Right ventricle myocardium superior (tissue), 1 donor: ENCODE measurements around the gene ATP1A2. TPM values are rescaled to one million over a fixed set of nuclear protein-coding genes. Genes with fewer than 3 reads are reported as not detected.
A peak's percentile ranks its signal among the peaks of the same experiment; 100 is the strongest.

Experiments
- ATAC-seq: fragments of 200-7000 bp; cut with Tn5 transposase; one replicate; pipeline ENCODE4 v1.9.1; 2020; ENCODE audit warnings: mild to moderate bottlenecking; ENCODE audit not compliant: poor library complexity
- DNase-seq: peaks from one replicate; pipeline ENCODE4 v3.0.0-alpha.2; 2020
- intact Hi-C: fragments of 100-400 bp; cut with DNase I; formaldehyde crosslinking; loops from one replicate; pipeline ENCODE4 v1.11.2; 2022
- total RNA-seq: library from RNA; stranded (reverse); fragmentation: NEBNext Ultra II Directional; extraction: Animal tissue kit (Norgen Biotek cat#: 25700); gene quantifications from one replicate; pipeline ENCODE4 v1.2.1, GENCODE V29; 2021
- donor health status: DM: no; HTN: yes; CAD: no; lungs with severe emphysema.

Gene ATP1A2
- total RNA-seq, 1 donor from 2014 or later: 210 TPM

- DNase-seq (peak; percentile 80), ATAC-seq (peak; percentile 83)
- intact Hi-C loops: loop anchor here (5.0 to 10.0 kb wide), 2 partner anchors 37 to 291 kb away; no protein-coding TSS in a partner anchor
Measured at GRCh38 chr1:160083968-160084770, 31.4 kb upstream of the ATP1A2 start.

DNA sequence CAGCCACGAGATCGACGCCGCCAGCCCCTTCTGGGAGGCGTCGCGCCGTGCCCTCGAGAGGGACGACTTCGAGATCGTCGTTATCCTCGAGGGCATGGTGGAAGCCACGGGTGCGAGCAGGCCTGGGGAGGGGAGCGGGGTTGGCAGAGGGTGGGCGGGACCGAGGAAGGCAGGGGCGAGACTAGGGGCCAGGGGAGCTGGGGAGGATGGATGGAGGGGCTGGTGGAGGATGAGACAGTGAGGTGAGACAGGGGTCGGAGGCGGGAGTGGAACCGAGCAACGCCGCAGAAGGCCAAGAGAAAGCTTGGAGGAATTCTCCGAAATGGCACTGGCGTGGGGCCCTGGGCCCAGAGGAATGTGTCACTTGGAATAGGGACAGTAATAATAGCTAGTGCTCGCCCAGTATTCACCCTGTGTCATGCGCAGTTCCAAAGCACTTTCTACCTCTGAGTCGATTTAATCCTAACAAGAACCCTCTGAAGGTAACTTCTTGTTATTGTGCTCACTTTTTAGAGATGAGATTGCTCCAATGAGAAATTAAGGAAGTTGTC is 30.7 kb upstream of the ATP1A2 start:
- DNase-seq (no peak), ATAC-seq (no peak)
- intact Hi-C loops: loop anchor here (5.0 to 10.0 kb wide), 2 partner anchors 38 to 290 kb away; no protein-coding TSS in a partner anchor

DNA sequence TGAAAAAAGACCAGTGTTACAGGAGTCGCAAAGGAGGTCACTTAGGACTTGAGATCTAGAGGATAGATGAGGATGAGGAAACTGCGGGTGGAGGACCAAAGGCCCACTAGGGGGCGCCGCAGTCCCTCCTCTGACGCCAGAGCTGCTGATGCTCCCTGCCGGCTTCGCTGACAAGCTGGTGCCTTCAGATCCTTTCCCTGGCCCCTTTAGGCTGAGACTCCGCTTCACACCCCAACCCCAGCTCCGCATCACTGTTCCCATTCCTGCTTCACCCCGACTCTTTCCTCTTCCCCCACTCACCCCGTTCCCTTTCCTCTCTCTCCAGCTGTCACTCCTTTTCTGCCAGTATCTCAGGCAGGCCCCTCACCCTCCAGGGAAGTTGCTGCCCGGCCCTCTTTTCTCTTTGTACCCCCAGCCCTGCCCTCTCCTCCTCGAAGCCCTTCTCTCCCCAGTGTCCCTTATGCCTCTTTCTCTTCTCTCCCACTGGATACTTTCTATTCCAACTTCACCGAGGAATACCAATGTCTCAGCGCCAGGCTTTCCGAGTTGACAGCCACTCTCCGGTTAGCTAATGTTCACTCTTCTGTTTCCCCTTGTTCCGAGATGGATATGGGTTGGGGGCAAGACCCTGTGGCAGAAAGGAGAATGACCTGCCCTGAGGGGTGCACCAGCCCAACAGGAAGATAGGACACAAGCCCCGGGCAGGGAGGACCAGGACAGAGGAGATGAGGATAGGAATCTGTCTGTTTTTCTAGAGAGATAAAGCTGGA is 29.7 kb upstream of the ATP1A2 start:
- ATAC-seq: peak; percentile 82
- intact Hi-C loops: loop anchor here (10.0 kb wide), 1 partner anchor 289 kb away; no protein-coding TSS in a partner anchor
- peak; percentile 91 for DNase-seq

DNA sequence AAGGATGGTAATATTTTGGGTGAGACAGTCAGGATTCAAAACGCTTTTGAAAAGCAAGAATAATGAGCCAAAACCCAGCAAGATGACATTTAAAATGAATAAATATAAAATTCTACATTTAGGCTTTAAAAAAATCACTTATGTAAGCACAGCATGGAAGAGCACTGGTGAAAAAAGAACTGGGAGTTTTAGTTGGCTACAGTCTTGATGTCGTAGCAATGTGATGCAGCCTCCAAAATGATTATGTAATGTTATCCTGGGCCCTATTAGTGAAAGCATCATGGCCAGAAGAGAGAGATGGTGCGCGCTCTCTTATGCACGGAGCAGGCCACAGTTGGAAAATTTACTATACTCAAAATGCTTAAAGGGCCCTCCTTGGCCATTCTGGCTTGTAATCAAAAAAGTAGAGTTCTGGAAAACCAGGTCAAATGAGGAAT is 29.1 kb upstream of the ATP1A2 start:
- ATAC-seq: peak; percentile 54
- intact Hi-C loops: loop anchor here (10.0 kb wide), 1 partner anchor 288 kb away; no protein-coding TSS in a partner anchor

DNA sequence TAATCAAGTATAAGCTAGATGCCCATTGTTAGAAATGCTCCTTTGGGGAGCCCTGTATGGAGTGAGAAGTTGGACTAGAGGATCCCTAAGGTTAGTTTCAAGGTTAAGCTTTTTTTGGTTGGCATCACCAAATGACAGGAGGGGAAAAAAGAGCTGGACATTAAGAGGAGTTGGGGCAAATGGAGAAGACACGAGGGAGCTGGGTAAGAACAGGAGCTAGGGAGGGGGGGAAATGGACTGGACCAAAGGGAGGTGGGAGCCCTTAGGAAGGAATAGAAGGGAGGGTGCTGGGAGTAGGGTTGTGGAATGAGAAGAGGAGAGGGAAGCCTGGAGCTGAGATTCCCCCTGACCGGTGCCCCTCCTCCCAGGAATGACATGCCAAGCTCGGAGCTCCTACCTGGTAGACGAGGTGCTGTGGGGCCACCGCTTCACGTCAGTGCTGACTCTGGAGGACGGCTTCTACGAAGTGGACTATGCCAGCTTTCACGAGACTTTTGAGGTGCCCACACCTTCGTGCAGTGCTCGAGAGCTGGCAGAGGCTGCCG is 28.4 kb upstream of the ATP1A2 start:
- intact Hi-C loops: loop anchor here (10.0 kb wide), 1 partner anchor 288 kb away; no protein-coding TSS in a partner anchor
- no peak for ATAC-seq
- no peak for DNase-seq

More for the DNA sequence above, 29.1 kb upstream of the ATP1A2 start:
- no peak for DNase-seq

GRCh38 chr1:160089883-160090282 is 25.7 kb upstream of the ATP1A2 start:
- ATAC-seq: no peak
- DNase-seq: no peak
- intact Hi-C loops: loop anchor here (10.0 kb wide), 1 partner anchor 285 kb away; no protein-coding TSS in a partner anchor

- intact Hi-C loops: no loop called here
- DNase-seq: no peak
- no peak for ATAC-seq
Measured at GRCh38 chr1:160090760-160091159, 24.8 kb upstream of the ATP1A2 start.

DNA sequence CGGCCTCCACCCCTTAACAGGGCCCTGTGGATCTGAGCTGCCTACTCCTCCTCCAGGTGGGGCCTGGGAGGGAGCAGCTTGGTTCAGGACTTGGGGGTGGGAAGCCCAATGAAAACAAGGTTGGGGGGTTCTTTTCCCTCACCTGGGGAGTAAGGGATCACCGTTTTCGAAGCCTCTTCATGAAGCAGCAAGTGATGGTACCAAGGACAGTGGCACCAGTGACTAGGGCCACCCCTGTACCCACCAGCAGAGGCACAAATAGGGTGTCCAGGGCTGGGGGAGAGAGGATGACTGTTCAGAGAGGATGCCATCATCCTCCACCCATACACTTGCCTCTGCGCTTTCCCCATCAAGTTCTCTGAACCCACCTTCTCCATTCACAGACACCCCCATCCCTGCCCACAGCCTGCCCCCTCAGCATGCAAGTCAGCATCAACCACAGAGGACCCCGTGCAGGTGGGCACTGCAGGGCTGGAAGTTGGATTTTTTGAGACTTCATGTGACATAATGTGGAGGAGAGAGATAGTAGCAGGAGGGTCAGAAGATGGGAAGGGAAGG is 23.8 kb upstream of the ATP1A2 start:
- intact Hi-C loops: no loop called here
- ATAC-seq: no peak
- DNase-seq: no peak

DNA sequence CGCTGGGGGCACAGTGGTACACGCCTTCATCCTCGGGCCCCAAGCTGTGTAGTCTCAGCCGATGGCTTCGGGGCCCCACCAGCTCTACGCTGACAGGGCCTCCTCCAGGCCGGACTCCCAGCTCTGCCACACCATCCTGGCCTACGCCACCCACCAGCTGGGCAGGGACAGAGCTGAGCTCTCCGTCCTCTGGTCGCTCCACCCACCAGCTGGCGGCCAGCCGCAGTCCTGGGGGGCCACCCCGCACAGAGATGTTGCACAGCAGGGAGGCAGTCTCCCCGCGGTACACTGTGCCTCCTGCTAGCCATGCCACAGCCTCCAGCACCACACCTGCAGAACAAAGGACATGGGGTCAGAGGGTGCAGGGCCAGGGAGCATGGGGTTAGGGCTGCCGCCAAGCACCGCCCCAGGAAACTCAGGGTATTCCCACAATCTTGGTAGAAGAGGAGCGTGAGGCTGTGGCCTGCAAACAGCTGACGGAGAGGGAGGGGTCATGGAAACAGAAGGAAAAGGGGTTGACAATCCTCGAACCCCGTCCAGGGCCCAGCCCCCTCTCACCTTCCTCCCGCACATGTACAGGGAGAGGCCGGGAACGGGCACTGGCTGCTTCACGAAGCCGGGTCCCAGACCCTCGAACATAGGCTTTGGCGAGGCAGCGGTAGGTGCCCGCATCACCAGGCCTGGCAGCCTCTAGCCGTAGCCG is 23.0 kb upstream of the ATP1A2 start:
- DNase-seq: no peak
- no peak for ATAC-seq
- intact Hi-C loops: no loop called here

GRCh38 chr1:160093069-160093395 is 22.5 kb upstream of the ATP1A2 start:
- intact Hi-C loops: no loop called here
- no peak for ATAC-seq
- no peak for DNase-seq

- ATAC-seq: no peak
- no peak for DNase-seq
- intact Hi-C loops: no loop called here
Measured at GRCh38 chr1:160093624-160094290, 21.8 kb upstream of the ATP1A2 start.

DNA sequence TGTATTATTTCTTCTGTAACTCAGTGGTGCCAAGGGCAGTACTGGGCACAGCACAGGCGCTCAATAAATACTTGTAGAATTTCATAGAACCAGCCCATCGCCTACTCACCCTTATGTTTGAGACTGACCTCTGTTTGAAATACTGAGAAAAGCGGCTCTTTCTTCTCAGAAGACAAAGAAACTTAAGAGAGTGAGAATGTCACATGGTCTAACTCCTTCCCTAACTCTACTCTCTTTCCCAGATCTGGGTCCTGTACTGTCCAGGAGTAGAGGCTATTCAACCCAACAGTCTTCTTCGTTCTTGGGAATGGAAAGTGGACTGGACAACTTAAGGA is 21.3 kb upstream of the ATP1A2 start:
- ATAC-seq (no peak), DNase-seq (no peak)
- intact Hi-C loops: no loop called here

GRCh38 chr1:160094806-160095205 is 20.8 kb upstream of the ATP1A2 start:
- intact Hi-C loops: no loop called here
- ATAC-seq (no peak), DNase-seq (no peak)

DNA sequence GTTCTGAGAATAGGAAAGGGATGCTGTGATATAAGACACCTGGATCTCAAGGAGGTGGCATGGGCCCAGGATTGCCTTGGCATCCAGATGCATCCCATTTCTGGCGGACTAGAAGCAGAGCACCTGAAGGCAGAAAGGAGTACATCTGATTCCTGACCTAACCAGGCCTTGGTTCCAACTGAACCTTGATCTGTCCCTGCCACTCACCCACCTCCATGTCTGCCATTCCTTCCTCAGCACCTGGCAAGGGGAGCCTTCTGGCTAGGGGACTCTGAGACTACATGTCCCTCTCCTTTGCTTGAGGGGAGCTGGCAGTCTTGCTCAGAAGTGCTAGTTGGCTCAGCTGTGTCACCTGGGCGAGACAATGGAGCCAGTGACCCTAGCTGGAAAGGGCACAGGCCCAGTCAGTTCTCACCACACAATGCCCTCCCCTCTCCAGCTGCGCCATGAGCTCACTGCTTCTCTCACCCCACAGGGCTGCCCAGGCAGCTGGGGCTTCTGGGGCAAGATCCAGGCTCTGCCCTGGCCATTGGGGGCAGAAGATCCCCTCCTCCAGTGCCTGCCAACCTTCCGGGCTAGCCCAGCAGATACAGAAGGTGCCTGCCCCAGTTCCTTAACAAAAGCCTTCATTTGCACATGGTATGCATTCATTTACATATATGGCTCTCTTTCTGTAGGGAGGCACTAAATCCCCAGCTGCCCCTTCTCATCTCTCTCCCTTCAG is 20.0 kb upstream of the ATP1A2 start:
- no peak for ATAC-seq
- intact Hi-C loops: no loop called here

GRCh38 chr1:160096274-160097116 is 19.1 kb upstream of the ATP1A2 start:
- no peak for DNase-seq
- ATAC-seq: no peak
- intact Hi-C loops: no loop called here

More for the DNA sequence above, 20.0 kb upstream of the ATP1A2 start:
- DNase-seq: no peak

DNA sequence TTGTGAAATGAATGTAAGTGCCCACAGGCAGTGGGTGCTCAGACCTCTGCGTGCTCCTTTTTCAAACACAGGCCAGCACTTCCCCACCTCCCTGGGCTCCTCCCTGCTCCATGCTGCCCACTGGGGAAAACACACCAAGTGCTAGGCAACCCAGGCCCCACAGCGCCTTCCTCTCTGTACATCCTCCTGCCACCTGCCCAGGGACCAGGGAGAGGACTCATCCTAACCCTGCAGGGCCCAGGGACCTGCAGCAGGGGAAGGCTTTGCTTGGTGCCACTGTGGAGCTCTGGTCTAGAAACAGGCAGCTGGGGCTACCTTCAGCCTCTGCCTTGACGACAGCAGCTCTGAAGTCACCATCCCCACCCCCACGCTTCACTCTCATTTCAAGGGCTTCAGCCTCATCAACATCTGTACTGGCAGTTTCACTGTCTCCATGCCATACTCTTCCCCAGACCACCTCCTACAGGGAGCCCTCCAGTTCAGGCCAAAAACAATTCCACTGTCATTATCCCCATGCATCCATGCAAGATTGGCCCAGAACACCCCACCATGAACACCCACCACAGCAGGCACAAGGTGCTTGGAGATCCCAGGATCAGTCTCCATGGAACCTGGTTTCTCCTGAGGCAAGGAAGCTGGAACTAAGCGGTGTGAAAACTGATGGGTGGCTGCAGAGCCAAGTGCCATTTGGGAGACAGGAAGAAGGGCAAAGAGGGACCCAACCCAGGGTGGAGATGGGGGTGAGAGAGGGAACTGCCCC is 18.2 kb upstream of the ATP1A2 start:
- ATAC-seq: no peak
- intact Hi-C loops: no loop called here
- no peak for DNase-seq
